ENCODE measurements around the gene IL21R. TPM values are rescaled to one million over a fixed set of nuclear protein-coding genes. Genes with fewer than 3 reads are reported as not detected.

Gene IL21R
- total RNA-seq, 4 donors from 2014 or later, result 0.15 to 0.58 (median 0.37) TPM

DNA sequence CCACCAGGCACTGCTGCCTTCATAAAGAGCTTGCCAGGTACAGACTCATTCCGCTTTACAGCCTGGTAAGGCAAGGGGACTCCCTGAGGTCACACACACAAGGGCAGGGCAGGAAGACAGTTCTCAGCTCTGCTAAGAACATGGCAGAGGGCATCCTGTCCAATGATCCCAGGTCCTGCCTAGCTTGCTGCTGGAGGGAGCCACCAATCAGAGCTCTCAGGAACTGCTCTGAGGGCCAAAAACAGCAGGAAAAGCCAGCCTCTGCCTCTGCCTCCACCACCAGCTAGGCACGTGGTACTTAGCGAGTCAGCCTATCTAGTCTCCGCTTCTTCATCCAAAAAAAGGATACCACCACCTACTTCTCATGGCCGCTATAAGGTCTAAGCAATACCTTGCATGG lies 81.7 kb downstream of the IL21R start:
- no peak for TF ChIP-seq POLR2A (IDR thresholded peaks at IDR 0.05)
- TF ChIP-seq, protein P1, sequence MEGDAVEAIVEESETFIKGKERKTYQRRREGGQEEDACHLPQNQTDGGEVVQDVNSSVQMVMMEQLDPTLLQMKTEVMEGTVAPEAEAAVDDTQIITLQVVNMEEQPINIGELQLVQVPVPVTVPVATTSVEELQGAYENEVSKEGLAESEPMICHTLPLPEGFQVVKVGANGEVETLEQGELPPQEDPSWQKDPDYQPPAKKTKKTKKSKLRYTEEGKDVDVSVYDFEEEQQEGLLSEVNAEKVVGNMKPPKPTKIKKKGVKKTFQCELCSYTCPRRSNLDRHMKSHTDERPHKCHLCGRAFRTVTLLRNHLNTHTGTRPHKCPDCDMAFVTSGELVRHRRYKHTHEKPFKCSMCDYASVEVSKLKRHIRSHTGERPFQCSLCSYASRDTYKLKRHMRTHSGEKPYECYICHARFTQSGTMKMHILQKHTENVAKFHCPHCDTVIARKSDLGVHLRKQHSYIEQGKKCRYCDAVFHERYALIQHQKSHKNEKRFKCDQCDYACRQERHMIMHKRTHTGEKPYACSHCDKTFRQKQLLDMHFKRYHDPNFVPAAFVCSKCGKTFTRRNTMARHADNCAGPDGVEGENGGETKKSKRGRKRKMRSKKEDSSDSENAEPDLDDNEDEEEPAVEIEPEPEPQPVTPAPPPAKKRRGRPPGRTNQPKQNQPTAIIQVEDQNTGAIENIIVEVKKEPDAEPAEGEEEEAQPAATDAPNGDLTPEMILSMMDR (IDR thresholded peaks at IDR 0.05), result no peak
- no peak for DNase-seq (ENCODE audit: low spot score in 2 of 2)
- intact Hi-C loops (cut with DNase I; ENCODE audit: low total_unique reads), result no loop called here
- WGBS, 2 donors, result 93 to 96% methylated on average over 4 to 5 of the region's 5 CpGs
- no peak overlapping the region for H3K4me3 ChIP-seq (ENCODE audit: low read depth, poor library complexity, severe bottlenecking)

DNA sequence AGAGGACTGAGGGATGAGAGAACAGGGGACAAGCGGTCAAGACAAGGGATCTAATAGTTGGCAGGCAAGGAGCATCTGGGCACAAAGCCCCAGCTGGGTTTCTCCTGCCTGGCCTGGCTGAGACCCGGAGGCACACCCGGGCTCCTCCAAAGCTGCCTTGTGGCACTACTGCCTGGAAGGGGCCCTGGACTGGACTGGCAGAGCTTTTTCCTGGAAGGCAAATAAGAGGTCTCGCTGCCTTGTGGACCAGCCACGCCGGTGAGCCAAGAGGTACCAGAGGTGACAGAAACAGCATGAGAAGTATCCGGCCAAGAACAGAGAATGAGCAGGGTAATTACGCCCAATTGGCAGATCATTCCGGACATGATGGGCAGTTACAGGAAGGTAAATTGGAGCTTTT lies 83.2 kb downstream of the IL21R start:
- DNase-seq (ENCODE audit: low spot score in 2 of 2), result no peak
- 88 to 92% methylated on average over 9 of the region's 9 CpGs for WGBS, 2 donors
- H3K4me3 ChIP-seq (ENCODE audit: low read depth, poor library complexity, severe bottlenecking), result no peak overlapping the region
- no peak for TF ChIP-seq POLR2A (IDR thresholded peaks at IDR 0.05)
- TF ChIP-seq, protein P1 (IDR thresholded peaks at IDR 0.05), result no peak
- intact Hi-C loops (cut with DNase I; ENCODE audit: low total_unique reads), result no loop called here

DNA sequence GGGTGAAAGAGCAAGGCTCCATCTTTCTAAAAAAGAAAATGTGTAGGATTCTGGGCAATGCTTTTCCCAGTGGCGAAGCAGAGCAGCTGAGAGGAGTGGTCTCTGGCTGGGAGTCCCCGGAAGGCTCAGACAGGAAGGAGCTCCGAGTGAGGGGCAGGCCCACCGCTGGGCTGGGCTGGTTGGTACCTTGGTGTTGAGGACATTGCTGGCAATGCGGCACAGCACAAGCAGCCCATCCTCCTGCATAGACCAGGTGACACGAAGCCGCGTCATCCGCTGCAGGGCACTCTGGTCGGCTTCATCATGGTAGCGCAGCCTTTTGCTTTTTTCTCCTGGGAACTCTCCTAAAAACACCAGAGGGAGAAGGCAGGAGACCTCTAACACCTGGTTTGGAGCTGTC lies 83.8 kb downstream of the IL21R start:
- TF ChIP-seq, protein P1 (IDR thresholded peaks at IDR 0.05), result no peak
- intact Hi-C loops (cut with DNase I; ENCODE audit: low total_unique reads), result no loop called here
- WGBS, 2 donors, result 92 to 96% methylated on average over 10 to 11 of the region's 11 CpGs
- H3K4me3 ChIP-seq (ENCODE audit: low read depth, poor library complexity, severe bottlenecking), result no peak overlapping the region
- DNase-seq (ENCODE audit: low spot score in 2 of 2), result no peak

DNA sequence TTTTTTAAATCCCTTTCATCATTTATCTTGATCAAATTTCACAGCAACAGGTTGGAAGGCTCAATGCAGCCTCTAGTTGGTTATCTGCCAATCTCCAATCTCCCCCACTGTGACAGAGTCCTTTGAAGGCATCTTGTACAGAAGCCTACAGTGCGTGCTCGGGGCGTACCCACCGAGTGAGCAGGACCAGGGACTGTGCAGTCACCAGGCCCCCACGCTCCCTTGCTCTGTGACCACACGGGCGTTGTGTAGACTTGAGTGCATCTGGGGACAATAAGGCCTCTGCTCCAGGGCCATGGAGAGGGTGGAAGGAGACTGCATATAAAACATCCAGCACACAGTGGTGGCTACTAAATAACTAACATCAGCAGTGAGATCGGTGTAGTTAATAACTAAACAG lies 84.4 kb downstream of the IL21R start:
- no peak overlapping the region for H3K4me3 ChIP-seq (ENCODE audit: low read depth, poor library complexity, severe bottlenecking)
- 83 to 88% methylated on average over 8 of the region's 8 CpGs for WGBS, 2 donors
- no peak for DNase-seq (ENCODE audit: low spot score in 2 of 2)
- TF ChIP-seq, protein P1 (IDR thresholded peaks at IDR 0.05), result no peak
- TF ChIP-seq POLR2A (IDR thresholded peaks at IDR 0.05), result no peak
- intact Hi-C loops (cut with DNase I; ENCODE audit: low total_unique reads), result no loop called here

DNA sequence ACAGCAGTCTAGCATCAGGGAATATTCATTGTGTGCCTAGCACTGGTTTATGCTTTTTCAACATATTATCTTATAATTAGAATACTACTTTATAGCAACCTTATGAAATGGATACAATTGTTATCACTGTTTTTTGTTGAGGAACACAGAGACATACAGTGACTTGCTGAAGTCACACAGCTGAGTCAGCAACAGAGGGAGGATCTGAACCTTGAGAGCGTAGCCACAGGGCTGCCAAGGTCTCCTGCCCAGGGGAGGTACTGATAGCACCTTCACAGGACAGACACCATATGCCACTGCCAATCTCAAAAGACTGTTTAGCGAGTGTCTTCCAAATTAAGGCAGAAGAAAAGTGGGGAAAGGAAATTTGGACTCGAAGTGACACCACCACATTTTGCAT lies 84.8 kb downstream of the IL21R start:
- 97% methylated on average over 3 of the region's 3 CpGs for WGBS, 2 donors
- intact Hi-C loops (cut with DNase I; ENCODE audit: low total_unique reads), result no loop called here
- DNase-seq (ENCODE audit: low spot score in 2 of 2), result no peak
- H3K4me3 ChIP-seq (ENCODE audit: low read depth, poor library complexity, severe bottlenecking), result no peak overlapping the region
- no peak for TF ChIP-seq POLR2A (IDR thresholded peaks at IDR 0.05)
- TF ChIP-seq, protein P1 (IDR thresholded peaks at IDR 0.05), result no peak

DNA sequence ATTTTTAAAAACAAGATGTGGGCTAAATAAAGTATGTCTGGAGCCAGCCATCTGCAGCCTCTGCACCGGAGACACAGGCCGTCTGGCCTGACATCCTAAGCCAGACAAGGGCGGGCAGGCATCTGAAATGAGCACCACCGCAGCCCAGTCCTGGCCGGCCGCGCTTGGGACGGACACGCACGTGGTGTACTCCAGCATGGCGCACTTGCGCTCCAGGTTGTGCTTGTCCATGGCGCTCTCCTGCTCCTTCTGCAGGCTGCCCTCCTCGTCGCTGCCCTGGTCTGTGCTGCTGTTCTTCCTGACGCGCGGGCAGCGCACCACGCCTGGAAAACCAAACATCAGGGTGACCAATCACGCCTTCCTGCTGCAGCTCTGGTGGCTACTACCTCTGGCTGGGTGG lies 87.4 kb downstream of the IL21R start:
- no peak for TF ChIP-seq POLR2A (IDR thresholded peaks at IDR 0.05)
- TF ChIP-seq, protein P1 (IDR thresholded peaks at IDR 0.05), result no peak
- no peak for DNase-seq (ENCODE audit: low spot score in 2 of 2)
- intact Hi-C loops (cut with DNase I; ENCODE audit: low total_unique reads), result no loop called here
- WGBS, 2 donors, result 97 to 98% methylated on average over 21 of the region's 21 CpGs
- no peak overlapping the region for H3K4me3 ChIP-seq (ENCODE audit: low read depth, poor library complexity, severe bottlenecking)

Measured in lower leg skin (tissue), 4 donors.